Endometrial microvascular endothelial cells (primary cell): ENCODE data around the gene CEP131. TPM values are rescaled to one million over a fixed set of nuclear protein-coding genes. Genes with fewer than 3 reads are reported as not detected.

Experiments used
- in situ Hi-C: cut with HindIII; loops from 2 replicates; pipeline ENCODE4 v1.10.0; 2017; ENCODE audit warnings: low sequenced_read_pairs, low pct_unique_long_range_greater_than_20kb; ENCODE audit errors: inconsistent ontology term
- total RNA-seq: library from RNA; depleted of rRNA; stranded (reverse); fragments of >200 nt; gene quantifications from one replicate; pipeline ENCODE4 v1.2.3, GENCODE V29; 2015; ENCODE audit errors: inconsistent ontology term

Gene CEP131
- total RNA-seq, 1 donor from 2014 or later: 25.4 TPM

- in situ Hi-C loops: no loop called here
Measured at GRCh38 chr17:81180836-81181810, 41.6 kb downstream of the CEP131 start.

DNA sequence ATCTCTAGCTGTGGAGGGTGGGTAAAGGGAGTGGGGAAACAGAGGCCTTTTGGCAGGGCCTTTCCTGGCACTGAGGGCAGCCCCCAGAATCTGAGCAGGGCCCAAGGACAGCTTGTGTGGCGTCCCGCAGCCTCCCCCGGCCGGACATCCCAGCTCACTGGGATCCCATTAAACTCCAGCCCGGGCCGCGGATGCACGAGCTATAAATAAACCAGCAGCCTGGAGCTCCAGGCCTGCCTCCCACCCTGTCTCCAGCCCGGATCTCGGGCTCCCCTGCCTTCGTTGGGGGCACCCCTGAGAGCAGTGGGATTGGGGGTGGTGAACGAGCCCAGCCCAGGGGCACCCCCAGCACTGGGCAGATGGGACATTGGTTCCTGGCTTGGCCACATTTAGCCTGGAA lies 42.9 kb downstream of the CEP131 start:
- in situ Hi-C loops: no loop called here

- in situ Hi-C loops: no loop called here
Measured at GRCh38 chr17:81179220-81179619, 43.5 kb downstream of the CEP131 start.

- in situ Hi-C loops: no loop called here
Measured at GRCh38 chr17:81178136-81179091, 44.4 kb downstream of the CEP131 start.

DNA sequence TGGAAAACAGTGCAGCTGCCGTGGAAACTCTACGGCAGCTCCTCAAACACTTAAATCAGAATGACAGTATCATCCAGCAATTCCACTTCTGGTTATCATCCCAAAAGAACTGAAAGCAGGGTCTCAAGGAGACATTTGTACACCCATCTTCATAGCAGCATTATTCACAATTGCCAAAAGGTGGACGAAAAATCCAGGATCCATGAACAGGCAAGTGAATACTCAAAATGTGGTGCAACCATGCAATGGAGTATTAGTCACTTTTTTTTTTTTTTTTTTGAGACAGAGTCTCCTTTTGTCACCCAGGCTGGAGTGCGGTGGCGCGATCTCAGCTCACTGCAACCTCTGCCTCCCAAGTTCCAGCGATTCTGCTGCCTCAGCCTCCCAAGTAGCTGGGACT lies 46.1 kb downstream of the CEP131 start:
- in situ Hi-C loops: no loop called here

- in situ Hi-C loops: no loop called here
Measured at GRCh38 chr17:81173762-81174155, 49.0 kb downstream of the CEP131 start.

GRCh38 chr17:81173052-81173761 lies 49.6 kb downstream of the CEP131 start:
- in situ Hi-C loops: no loop called here

DNA sequence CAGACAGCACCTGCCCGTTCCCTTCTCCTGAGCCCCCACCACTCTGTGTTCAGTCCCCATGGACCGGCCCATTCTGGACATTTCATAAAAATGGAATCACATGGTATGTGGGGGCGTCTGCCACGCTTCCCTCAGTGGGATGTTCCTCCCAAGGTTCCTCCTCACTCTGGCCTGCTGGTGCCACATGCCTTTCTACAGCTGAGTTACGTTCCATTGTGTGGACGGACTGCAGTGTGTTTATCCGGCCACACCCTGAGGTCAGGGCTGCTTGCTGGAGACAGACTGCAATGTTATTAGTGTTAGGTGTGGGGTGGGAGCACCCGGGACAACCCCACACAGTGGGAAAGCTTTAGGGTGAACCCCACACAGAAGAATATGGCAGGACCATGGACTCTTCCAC lies 50.8 kb downstream of the CEP131 start:
- in situ Hi-C loops: no loop called here

GRCh38 chr17:81170727-81171494 lies 51.9 kb downstream of the CEP131 start:
- in situ Hi-C loops: no loop called here

DNA sequence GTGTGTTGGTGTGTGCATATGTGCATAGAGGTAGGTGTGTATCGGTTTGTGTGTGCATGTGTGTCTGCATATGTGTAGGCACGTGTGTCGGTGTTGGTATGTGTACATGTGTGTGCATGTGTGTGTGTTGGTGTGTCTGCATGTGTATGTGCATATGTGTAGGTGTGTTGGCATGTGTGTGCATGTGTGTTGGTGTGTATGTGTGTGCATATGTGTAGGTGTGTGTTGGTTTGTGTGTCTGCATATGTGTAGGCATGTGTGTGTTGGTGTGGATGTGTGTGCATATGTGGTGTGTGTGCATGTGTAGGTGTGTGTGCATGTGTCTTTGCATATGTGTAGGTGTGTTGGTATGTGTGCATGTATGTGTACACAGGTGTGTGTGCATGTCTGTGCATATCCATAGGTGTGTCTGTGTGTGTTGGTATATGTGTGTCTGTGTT lies 52.9 kb downstream of the CEP131 start:
- in situ Hi-C loops: no loop called here

DNA sequence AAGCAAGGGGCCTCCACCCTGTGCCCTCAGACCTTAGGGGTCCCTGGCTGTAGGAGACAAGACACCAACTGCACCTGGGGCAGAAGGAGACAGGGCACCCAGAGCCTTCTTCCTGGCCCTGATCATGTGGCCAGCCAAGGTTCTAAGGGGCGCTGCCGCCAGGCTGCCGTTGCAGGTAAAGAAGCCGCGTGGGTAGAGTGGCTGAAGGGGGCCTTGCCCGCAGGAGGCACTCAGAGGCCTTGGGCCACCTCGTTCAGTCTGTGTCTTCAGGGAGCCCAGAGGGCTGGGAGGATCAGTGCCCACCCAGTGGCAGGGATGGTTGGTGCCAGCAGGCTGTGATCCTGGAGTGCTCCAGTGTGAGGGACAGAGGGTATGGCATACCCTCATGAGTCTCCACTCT lies 55.1 kb downstream of the CEP131 start:
- in situ Hi-C loops: no loop called here

- in situ Hi-C loops: no loop called here
Measured at GRCh38 chr17:81167194-81167524, 55.6 kb downstream of the CEP131 start.

DNA sequence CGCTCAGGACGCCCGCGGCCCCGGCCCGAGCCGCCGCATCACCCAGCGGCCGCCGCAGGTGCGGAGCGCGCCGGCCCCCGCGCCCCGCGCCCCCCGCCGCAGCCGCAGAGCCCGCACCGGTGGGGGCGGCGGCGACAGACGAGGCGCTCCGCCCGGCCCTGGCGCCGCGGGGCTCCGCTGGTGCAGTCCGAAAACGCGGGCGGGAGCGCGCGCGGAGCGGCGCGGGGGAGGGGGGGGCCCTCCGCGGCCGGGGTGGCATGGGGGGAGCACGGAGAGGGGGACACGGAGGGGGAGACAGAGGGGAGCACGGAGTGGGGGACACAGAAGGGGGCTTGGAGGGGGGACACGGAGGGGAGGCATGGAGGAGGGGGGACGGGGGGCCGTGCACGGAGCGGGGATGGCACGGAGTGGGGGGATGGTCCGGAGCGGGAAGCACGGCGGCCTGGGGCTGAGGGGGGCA lies 56.7 kb downstream of the CEP131 start, which contains the start of gene AATK:
Gene AATK (minus strand): TSS at position 189 of the 460 bp plus-strand sequence. CDS start 229 bp downstream, outside the sequence.
- in situ Hi-C loops: no loop called here

DNA sequence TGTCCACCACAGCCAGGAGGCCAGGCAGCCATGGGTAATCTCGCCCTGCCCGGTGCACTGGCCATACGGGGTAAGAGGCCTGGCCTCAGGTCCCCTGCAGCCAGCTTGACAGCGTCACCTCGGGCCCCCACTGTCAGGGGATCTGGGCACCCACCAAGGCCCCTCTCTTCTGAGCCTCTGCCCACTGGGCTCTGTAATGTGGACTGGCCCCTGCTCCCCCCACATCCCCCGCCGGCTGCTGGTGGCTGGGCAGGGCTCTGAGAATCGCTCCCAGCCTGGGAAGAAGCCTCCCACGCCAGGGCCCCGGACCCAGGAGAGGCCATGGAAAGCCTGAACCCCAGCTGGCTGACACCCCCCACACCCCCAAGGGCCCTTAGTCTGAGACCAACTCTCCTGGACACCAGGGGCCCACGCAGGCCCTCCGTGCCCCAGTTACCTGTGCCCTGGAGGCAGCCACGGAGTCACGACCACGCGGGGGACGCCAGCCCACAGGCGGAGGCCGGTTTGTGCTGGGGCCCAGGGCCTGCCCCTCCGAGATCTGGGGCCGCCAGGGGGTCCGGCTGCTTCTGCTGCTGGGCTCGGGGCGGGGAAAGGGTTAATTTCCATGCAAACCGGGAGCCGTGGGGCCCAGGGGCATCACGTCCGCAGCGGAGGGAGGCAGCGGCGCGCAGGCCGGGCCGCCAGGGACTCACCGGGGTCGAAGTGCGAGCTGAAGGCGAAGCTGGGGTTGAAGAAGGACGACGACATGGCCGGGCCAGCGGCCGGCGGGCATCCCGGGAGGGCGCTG lies 57.3 kb downstream of the CEP131 start, which contains the start of gene PVALEF:
Gene PVALEF (plus strand): TSS at position 262 of the 787 bp plus-strand sequence. CDS start 15,720 bp downstream, outside the sequence.
- in situ Hi-C loops: no loop called here

- in situ Hi-C loops: no loop called here
Measured at GRCh38 chr17:81164371-81165245, 58.2 kb downstream of the CEP131 start.

DNA sequence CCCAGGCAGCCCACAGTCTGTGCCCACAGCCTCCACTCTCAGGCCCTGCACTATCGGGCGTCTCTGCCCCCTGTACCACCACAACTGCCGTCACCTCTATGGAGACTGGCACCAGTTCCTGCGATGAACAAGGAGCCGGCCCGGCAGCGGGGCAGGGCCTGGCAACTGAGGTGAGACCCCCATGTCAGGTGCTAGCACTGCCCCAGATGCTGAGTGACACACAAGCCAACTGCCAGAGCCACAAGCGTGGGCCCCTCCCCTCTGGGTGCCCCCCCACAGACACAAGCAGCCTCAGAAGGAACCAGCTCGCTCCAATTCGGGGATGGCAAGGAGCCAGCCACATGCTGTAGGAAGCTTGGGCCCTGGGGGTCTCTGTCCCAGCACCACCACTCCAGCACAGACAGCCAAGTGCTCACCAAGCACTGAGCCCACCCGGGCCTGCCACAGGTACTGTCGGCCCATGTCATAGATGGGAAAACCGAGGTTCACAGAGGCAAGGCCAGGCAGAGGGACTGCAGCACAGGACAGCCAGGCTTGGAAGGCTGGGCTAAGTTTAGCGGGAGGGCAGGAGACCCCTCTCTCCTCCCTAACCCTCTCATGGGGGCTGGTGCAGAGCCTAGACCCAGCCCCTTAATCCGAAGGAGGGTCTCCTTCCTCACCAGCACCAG lies 58.9 kb downstream of the CEP131 start:
- in situ Hi-C loops: no loop called here
